GM12878 (cell line): ENCODE measurements around the gene OSGEP. TPM values are rescaled to one million over a fixed set of nuclear protein-coding genes. Genes with fewer than 3 reads are reported as not detected.

Source experiments
- ATAC-seq: fragments of 200-7000 bp; cut with Tn5 transposase; 3 replicates; pipeline ENCODE4 v1.9.1; 2020; ENCODE audit warnings: mild to moderate bottlenecking, moderate library complexity
- BruUV-seq: library from RNA; stranded (reverse); fragments of 400-500 nt; replicated peaks from 2 replicates; lab custom pipeline; 2021; lab: Mats Ljungman, UMichigan
- CTCF ChIA-PET: fragments of 300-600 bp; sonication (Branson Sonifier 250); formaldehyde crosslinking; extraction: SDS; loops from one replicate; lab custom pipeline; 2021; ENCODE audit warnings: inconsistent platforms; lab: Yijun Ruan, JAX
- POLR2A ChIA-PET: fragments of 350-600 bp; formaldehyde crosslinking; extraction: SDS; loops from one replicate; lab custom pipeline; 2021; ENCODE audit warnings: inconsistent platforms; lab: Charles Lee
- RAD21 ChIA-PET: fragments of 300-600 bp; sonication (Branson Sonifier 250); formaldehyde crosslinking; loops from one replicate; lab custom pipeline; 2023; ENCODE audit warnings: antibody characterized with exemption; ENCODE audit not compliant: unreplicated experiment; lab: Charles Lee
- SMC1A ChIA-PET: fragments of 300-600 bp; sonication (Branson Sonifier 250); formaldehyde crosslinking; loops from one replicate; lab custom pipeline; 2023; ENCODE audit not compliant: unreplicated experiment, uncharacterized antibody; lab: Charles Lee
- DNase-seq: peaks from one replicate; pipeline ENCODE4 v3.0.0-alpha.2; 2011; ENCODE audit warnings: low read depth, low spot score
- FAIRE-seq: peaks from 3 replicates; lab custom pipeline; 2011; peaks lifted over from hg19 to GRCh38; lab: Jason Lieb, UNC
- H2AFZ ChIP-seq: 2 replicates; pipeline ENCODE4 v1.6.0; 2011; ENCODE audit warnings: low read depth, low read length, control low read depth; ENCODE audit not compliant: control insufficient read depth
- H3K27ac ChIP-seq: 2 replicates; pipeline ENCODE4 v1.5.1; 2011; ENCODE audit warnings: control low read depth; ENCODE audit not compliant: control insufficient read depth, insufficient read depth
- H3K27me3 ChIP-seq, 2 experiments: replicated peaks in 1 of 2; 2 replicates each; pipeline versions ENCODE4 v1.6.0 to v1.6.1; 2011; ENCODE audit warnings: low read length in 1 of 2; ENCODE audit not compliant: control insufficient read depth in 2 of 2, insufficient read depth in 2 of 2
- H3K36me3 ChIP-seq, 2 experiments: 2 replicates each; pipeline ENCODE4 v1.5.1; 2011; ENCODE audit warnings: low read length in 1 of 2; ENCODE audit not compliant: control insufficient read depth in 2 of 2, insufficient read depth in 2 of 2
- H3K4me1 ChIP-seq: 2 replicates; pipeline ENCODE4 v1.6.1; 2011; ENCODE audit warnings: mild to moderate bottlenecking, low read length, moderate library complexity, mixed read lengths; ENCODE audit not compliant: control insufficient read depth, insufficient read depth
- H3K4me2 ChIP-seq: 2 replicates; pipeline ENCODE4 v1.6.0; 2011; ENCODE audit warnings: control low read depth; ENCODE audit not compliant: control insufficient read depth, insufficient read depth
- H3K4me3 ChIP-seq: fragments of 200-600 bp; sonication (generic); 2 replicates; pipeline ENCODE4 v1.5.1; 2016
- H3K79me2 ChIP-seq: 2 replicates; pipeline ENCODE4 v1.6.0; 2011; ENCODE audit warnings: low read length; ENCODE audit not compliant: control insufficient read depth, insufficient read depth
- H3K9ac ChIP-seq: 2 replicates; pipeline ENCODE4 v1.8.0; 2011; ENCODE audit warnings: low read length, control low read depth, mixed read lengths; ENCODE audit not compliant: control insufficient read depth, insufficient read depth
- H3K9me3 ChIP-seq: replicated peaks from 3 replicates; pipeline ENCODE4 v1.5.1; 2011; ENCODE audit warnings: mild to moderate bottlenecking, low read length; ENCODE audit not compliant: control insufficient read depth, insufficient read depth
- H4K20me1 ChIP-seq: 2 replicates; pipeline ENCODE4 v1.6.0; 2011; ENCODE audit not compliant: control insufficient read depth, insufficient read depth
- CREB1 ChIP-seq: IDR thresholded peaks from 2 replicates; pipeline ENCODE4 v1.6.1; 2012; ENCODE audit warnings: low read depth, mild to moderate bottlenecking, inconsistent platforms
- EZH2 ChIP-seq: IDR thresholded peaks from 2 replicates; pipeline ENCODE4 v1.6.1; 2012; ENCODE audit warnings: low read depth, mild to moderate bottlenecking, control low read depth, inconsistent platforms, low read length, borderline replicate concordance; ENCODE audit not compliant: control insufficient read depth
- HCFC1 ChIP-seq: fragments of 150-350 bp; IDR thresholded peaks from 2 replicates; pipeline ENCODE4 v1.6.1; 2014; ENCODE audit warnings: low read length
- RUNX3 ChIP-seq: IDR thresholded peaks from 2 replicates; pipeline ENCODE4 v1.6.1; 2012; ENCODE audit warnings: low read length, inconsistent platforms
- SREBF1 ChIP-seq: IDR thresholded peaks from 2 replicates; pipeline ENCODE4 v1.6.1; 2012; ENCODE audit warnings: mild to moderate bottlenecking, low read length
- WGBS: methylation state at CpG from one replicate; pipeline ENCODE4 v1.1.6; 2016; ENCODE audit warnings: low lambda C conversion rate; ENCODE audit not compliant: insufficient replicate concordance, insufficient coverage; ENCODE audit errors: missing lambda C conversion rate; 5-methylcytosine and 5-hydroxymethylcytosine counted together
- in situ Hi-C: fragments of 300-500 bp; cut with MboI; formaldehyde crosslinking; loops from 9 replicates; pipeline ENCODE4 v1.14.3; 2018; ENCODE audit warnings: mixed read lengths
- intact Hi-C: fragments of 100-400 bp; cut with micrococcal nuclease; formaldehyde crosslinking; loops from one replicate; pipeline ENCODE4 v1.14.2; 2022; ENCODE audit not compliant: unreplicated experiment
- polyA plus RNA-seq, 11 experiments: library from polyadenylated mRNA; depleted of rRNA in 4 of 11; unstranded in 6 of 11; stranded (reverse) in 5 of 11; fragments of >200 nt; fragmentation: Nextera tagmentation in 4 of 11; fragmentation: Illumina TruSeq in 1 of 11; extraction: Ambion mirVana in 4 of 11; extraction: Trizol in 1 of 11; gene quantifications; 1 replicate in 1 of 11; 2 replicates in 10 of 11; pipeline versions ENCODE4 v1.2.1 to v1.2.3, GENCODE V29; 2011 to 2016; ENCODE audit warnings: inconsistent platforms in 2 of 11, missing spikeins in 2 of 11, low read depth in 1 of 11
- total RNA-seq, 4 experiments: library from RNA; depleted of rRNA in 3 of 4; stranded (reverse); fragments of >200 nt in 3 of 4; fragmentation: Illumina TruSeq in 1 of 4; extraction: Trizol in 1 of 4; gene quantifications; 2 replicates each; pipeline versions ENCODE4 v1.2.1 to v1.2.3, GENCODE V29; 2013 to 2021
- TF ChIP-seq, protein P1 (sequence below): IDR thresholded peaks from 2 replicates; pipeline ENCODE4 v1.6.1; 2012; ENCODE audit warnings: improper control_type of control experiment, low read depth, low read length; ENCODE audit not compliant: insufficient replicate concordance

The OSGEP gene
- total and polyA plus RNA-seq, 10 of the 15 experiments (the other 5 are each of a cell fraction or from before 2014, with no cell fraction given), result 47.8 to 88.9 (median 52.8) TPM

DNA sequence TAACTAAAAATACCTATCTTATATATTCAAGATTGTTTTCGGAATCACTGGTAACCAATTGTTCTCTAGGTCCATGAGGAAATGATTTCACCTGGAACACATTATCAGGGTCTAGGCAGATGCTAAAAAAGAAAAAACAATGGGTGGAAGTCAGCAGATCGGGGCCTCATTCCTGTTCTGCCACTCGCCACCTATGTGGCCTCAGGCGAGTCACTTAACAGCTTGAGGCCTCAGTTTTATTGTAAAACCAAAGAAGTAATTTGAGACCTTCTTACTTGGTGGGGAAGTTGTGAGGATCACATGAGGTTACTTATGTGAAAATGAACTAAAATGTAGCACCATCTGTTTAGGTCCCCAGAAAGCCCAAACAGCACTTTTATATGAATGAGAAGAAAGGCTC lies 44.5 kb upstream of the OSGEP start (continued):
- TF ChIP-seq, protein P1, sequence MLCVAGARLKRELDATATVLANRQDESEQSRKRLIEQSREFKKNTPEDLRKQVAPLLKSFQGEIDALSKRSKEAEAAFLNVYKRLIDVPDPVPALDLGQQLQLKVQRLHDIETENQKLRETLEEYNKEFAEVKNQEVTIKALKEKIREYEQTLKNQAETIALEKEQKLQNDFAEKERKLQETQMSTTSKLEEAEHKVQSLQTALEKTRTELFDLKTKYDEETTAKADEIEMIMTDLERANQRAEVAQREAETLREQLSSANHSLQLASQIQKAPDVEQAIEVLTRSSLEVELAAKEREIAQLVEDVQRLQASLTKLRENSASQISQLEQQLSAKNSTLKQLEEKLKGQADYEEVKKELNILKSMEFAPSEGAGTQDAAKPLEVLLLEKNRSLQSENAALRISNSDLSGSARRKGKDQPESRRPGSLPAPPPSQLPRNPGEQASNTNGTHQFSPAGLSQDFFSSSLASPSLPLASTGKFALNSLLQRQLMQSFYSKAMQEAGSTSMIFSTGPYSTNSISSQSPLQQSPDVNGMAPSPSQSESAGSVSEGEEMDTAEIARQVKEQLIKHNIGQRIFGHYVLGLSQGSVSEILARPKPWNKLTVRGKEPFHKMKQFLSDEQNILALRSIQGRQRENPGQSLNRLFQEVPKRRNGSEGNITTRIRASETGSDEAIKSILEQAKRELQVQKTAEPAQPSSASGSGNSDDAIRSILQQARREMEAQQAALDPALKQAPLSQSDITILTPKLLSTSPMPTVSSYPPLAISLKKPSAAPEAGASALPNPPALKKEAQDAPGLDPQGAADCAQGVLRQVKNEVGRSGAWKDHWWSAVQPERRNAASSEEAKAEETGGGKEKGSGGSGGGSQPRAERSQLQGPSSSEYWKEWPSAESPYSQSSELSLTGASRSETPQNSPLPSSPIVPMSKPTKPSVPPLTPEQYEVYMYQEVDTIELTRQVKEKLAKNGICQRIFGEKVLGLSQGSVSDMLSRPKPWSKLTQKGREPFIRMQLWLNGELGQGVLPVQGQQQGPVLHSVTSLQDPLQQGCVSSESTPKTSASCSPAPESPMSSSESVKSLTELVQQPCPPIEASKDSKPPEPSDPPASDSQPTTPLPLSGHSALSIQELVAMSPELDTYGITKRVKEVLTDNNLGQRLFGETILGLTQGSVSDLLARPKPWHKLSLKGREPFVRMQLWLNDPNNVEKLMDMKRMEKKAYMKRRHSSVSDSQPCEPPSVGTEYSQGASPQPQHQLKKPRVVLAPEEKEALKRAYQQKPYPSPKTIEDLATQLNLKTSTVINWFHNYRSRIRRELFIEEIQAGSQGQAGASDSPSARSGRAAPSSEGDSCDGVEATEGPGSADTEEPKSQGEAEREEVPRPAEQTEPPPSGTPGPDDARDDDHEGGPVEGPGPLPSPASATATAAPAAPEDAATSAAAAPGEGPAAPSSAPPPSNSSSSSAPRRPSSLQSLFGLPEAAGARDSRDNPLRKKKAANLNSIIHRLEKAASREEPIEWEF, result no peak
- TF ChIP-seq EZH2, result no peak
- TF ChIP-seq SREBF1, result no peak
- TF ChIP-seq HCFC1, result no peak

DNA sequence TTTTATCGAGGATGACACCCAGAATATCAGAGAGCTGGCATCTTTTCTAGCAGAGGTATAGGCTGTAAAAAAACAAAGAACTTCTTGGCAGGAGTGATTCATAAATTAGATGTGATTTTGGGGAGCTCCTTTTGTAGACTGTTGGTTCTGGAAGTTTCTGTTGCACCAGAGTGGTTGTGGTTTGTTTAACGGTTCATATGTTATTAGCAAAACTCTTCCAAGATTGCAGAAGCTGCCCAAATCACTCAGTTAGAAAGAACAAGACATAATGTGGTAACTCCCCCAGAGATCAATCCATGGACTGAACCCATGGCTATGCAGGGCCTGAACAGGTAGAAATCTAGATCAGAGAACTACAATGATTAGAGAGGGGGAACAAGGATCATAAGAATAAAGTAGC lies 44.0 kb upstream of the OSGEP start:
- H4K20me1 ChIP-seq, result no peaks in the 10 kb centered on the region
- in situ Hi-C loops (no loop called here), intact Hi-C loops (no loop called here)
- WGBS, result 39% methylated on average over 2 of the region's 2 CpGs
- H3K27me3 ChIP-seq, result no peaks in the 10 kb centered on the region
- no peak overlapping the region for H3K4me2 ChIP-seq
- ChIA-PET SMC1A (no interaction called here), POLR2A (no interaction called here), CTCF (interaction anchor here (0.5 to 1.9 kb wide), 3 partner anchors 11 to 83 kb away, joined by 3 to 12 read pairs (median 5); no protein-coding TSS in a partner anchor), RAD21 (no interaction called here)
- no peak for TF ChIP-seq CREB1
- TF ChIP-seq RUNX3, result peak; percentile 19; the same call in 1 of the 2 replicates
- H3K9me3 ChIP-seq, result no peaks in the 10 kb centered on the region; the same call in 2 of the 3 replicates
- DNase-seq (no peak), ATAC-seq (no peak; the same call in 2 of the 3 replicates), FAIRE-seq (no peak)
- H3K36me3 ChIP-seq, result no peaks in the 10 kb centered on the region
- no peak overlapping the region for H3K27ac ChIP-seq
- H3K79me2 ChIP-seq, result no peaks in the 10 kb centered on the region
- BruUV-seq, result no TSS peak
- no peak overlapping the region for H3K9ac ChIP-seq
- 0 out of 2 replicates have a peak overlapping the region, but pooled peaks have one; percentile 3 for H3K4me3 ChIP-seq
- H3K4me1 ChIP-seq, result peaks cover 7% of the 10 kb centered on the region
- H2AFZ ChIP-seq, result no peak overlapping the region
